Stimulated activated effector memory CD8-positive, alpha-beta T cell treated with anti-CD3 and anti-CD28 coated beads, Interleukin-12 subunit alpha, Interleukin-12 subunit beta, amount 100 ng/mL, for 72 hours (primary cell): ENCODE measurements around the gene SMR3B.

Experiments used
- ATAC-seq: fragments of 150-1000 bp; cut with Tn5 transposase; 2 replicates; pipeline ENCODE4 v1.10.0; 2021
- DNase-seq, 2 donors: peaks; one replicate each; pipeline ENCODE4 v3.0.0; 2021 to 2022; ENCODE audit warnings: low spot score in 2 of 2
- H3K27ac Mint-ChIP-seq: one replicate; pipeline ENCODE4 v1.8.0; 2022; ENCODE audit warnings: mild to moderate bottlenecking, mixed read lengths
- H3K36me3 Mint-ChIP-seq: one replicate; pipeline ENCODE4 v1.8.0; 2022; ENCODE audit warnings: mild to moderate bottlenecking, mixed read lengths
- H3K4me1 Mint-ChIP-seq: one replicate; pipeline ENCODE4 v1.8.0; 2022; ENCODE audit warnings: mixed read lengths
- H3K4me3 Mint-ChIP-seq: one replicate; pipeline ENCODE4 v1.8.0; 2022; ENCODE audit warnings: mild to moderate bottlenecking, mixed read lengths
- H3K9me3 Mint-ChIP-seq: one replicate; pipeline ENCODE4 v1.8.0; 2022; ENCODE audit warnings: mixed read lengths

Gene SMR3B

GRCh38 chr4:70382691-70383181, at the start of gene SMR3B:
Gene SMR3B (plus strand): TSS chr4:70383131. CDS start chr4:70384511, 1,380 bp downstream.
- H3K9me3 Mint-ChIP-seq, result peaks cover 4% of the 10 kb centered on the region
- no peak within 1 kb of the TSS for H3K4me3 Mint-ChIP-seq
- H3K4me1 Mint-ChIP-seq, result no peaks in the 10 kb centered on the region
- H3K36me3 Mint-ChIP-seq, result no peaks in the 10 kb centered on the region
- DNase-seq (no peak), ATAC-seq (no peak)
- H3K27ac Mint-ChIP-seq, result no peak within 1 kb of the TSS

GRCh38 chr4:70334681-70335080, 48.2 kb upstream of the SMR3B start, which contains the start of gene CABS1:
Gene CABS1 (plus strand): TSS chr4:70334981. CDS start chr4:70335040, 59 bp downstream.
- DNase-seq (no peak), ATAC-seq (no peak)
- H3K9me3 Mint-ChIP-seq, result peaks cover 4% of the 10 kb centered on the region
- no peaks in the 10 kb centered on the region for H3K36me3 Mint-ChIP-seq
- no peaks in the 10 kb centered on the region for H3K4me1 Mint-ChIP-seq
- no peak within 1 kb of the TSS for H3K27ac Mint-ChIP-seq
- no peak within 1 kb of the TSS for H3K4me3 Mint-ChIP-seq

- no peak for DNase-seq
- Mint-ChIP-seq H3K27ac (no peak overlapping the region), H3K4me1 (no peaks in the 10 kb centered on the region), H3K4me3 (no peak overlapping the region), H3K36me3 (no peaks in the 10 kb centered on the region), H3K9me3 (peaks cover 4% of the 10 kb centered on the region)
- no peak for ATAC-seq
These were observed 46.9 kb upstream of the SMR3B start for GRCh38 chr4:70336043-70336442.

GRCh38 chr4:70337886-70338420, 45.0 kb upstream of the SMR3B start:
- Mint-ChIP-seq H3K4me1 (no peaks in the 10 kb centered on the region), H3K4me3 (no peak overlapping the region), H3K27ac (no peak overlapping the region), H3K9me3 (peaks cover 6% of the 10 kb centered on the region), H3K36me3 (no peaks in the 10 kb centered on the region)
- ATAC-seq (no peak), DNase-seq (no peak)

- no peaks in the 10 kb centered on the region for H3K36me3 Mint-ChIP-seq
These were observed 26.7 kb upstream of the SMR3B start for GRCh38 chr4:70356185-70356584.

GRCh38 chr4:70359115-70359661, 23.7 kb upstream of the SMR3B start:
- H3K4me1 Mint-ChIP-seq, result no peaks in the 10 kb centered on the region

More at GRCh38 chr4:70356185-70356584, 26.7 kb upstream of the SMR3B start:
- Mint-ChIP-seq H3K4me1 (no peaks in the 10 kb centered on the region), H3K9me3 (peaks cover 3% of the 10 kb centered on the region), H3K4me3 (no peak overlapping the region), H3K27ac (no peak overlapping the region)
- ATAC-seq (no peak), DNase-seq (no peak)

GRCh38 chr4:70360460-70360859, 22.5 kb upstream of the SMR3B start, which contains the start of gene SMR3A:
Gene SMR3A (plus strand): TSS chr4:70360760. CDS start chr4:70362116, 1,356 bp downstream.
- H3K36me3 Mint-ChIP-seq, result no peaks in the 10 kb centered on the region
- H3K4me1 Mint-ChIP-seq, result no peaks in the 10 kb centered on the region
- DNase-seq, result no peak
- ATAC-seq, result no peak
- H3K4me3 Mint-ChIP-seq, result no peak within 1 kb of the TSS
- no peak within 1 kb of the TSS for H3K27ac Mint-ChIP-seq
- peaks cover 3% of the 10 kb centered on the region for H3K9me3 Mint-ChIP-seq

More at GRCh38 chr4:70359115-70359661, 23.7 kb upstream of the SMR3B start:
- no peak for ATAC-seq
- Mint-ChIP-seq H3K4me3 (no peak overlapping the region), H3K9me3 (peaks cover 3% of the 10 kb centered on the region), H3K27ac (no peak overlapping the region), H3K36me3 (no peaks in the 10 kb centered on the region)
- no peak for DNase-seq

GRCh38 chr4:70364002-70364401, 18.9 kb upstream of the SMR3B start:
- Mint-ChIP-seq H3K4me3 (no peak overlapping the region), H3K36me3 (no peaks in the 10 kb centered on the region), H3K9me3 (peaks cover 3% of the 10 kb centered on the region), H3K27ac (no peak overlapping the region), H3K4me1 (no peaks in the 10 kb centered on the region)
- no peak for ATAC-seq
- DNase-seq, result no peak

GRCh38 chr4:70365479-70365878, 17.5 kb upstream of the SMR3B start:
- ATAC-seq, result no peak

GRCh38 chr4:70367813-70368212, 15.1 kb upstream of the SMR3B start:
- Mint-ChIP-seq H3K4me1 (no peaks in the 10 kb centered on the region), H3K9me3 (no peaks in the 10 kb centered on the region), H3K27ac (no peak overlapping the region), H3K4me3 (no peak overlapping the region), H3K36me3 (no peaks in the 10 kb centered on the region)
- DNase-seq, result no peak
- ATAC-seq, result no peak

More at GRCh38 chr4:70365479-70365878, 17.5 kb upstream of the SMR3B start:
- Mint-ChIP-seq H3K4me3 (no peak overlapping the region), H3K36me3 (no peaks in the 10 kb centered on the region), H3K9me3 (no peaks in the 10 kb centered on the region), H3K4me1 (no peaks in the 10 kb centered on the region), H3K27ac (no peak overlapping the region)
- no peak for DNase-seq

- no peaks in the 10 kb centered on the region for H3K9me3 Mint-ChIP-seq
- H3K36me3 Mint-ChIP-seq, result no peaks in the 10 kb centered on the region
- H3K4me1 Mint-ChIP-seq, result no peaks in the 10 kb centered on the region
- DNase-seq (no peak), ATAC-seq (no peak)
- H3K27ac Mint-ChIP-seq, result no peak overlapping the region
- H3K4me3 Mint-ChIP-seq, result no peak overlapping the region
These were observed 10.9 kb upstream of the SMR3B start for GRCh38 chr4:70371987-70372386.

GRCh38 chr4:70372760-70373159, 10.2 kb upstream of the SMR3B start:
- no peak overlapping the region for H3K4me3 Mint-ChIP-seq
- DNase-seq (no peak), ATAC-seq (no peak)
- H3K4me1 Mint-ChIP-seq, result no peaks in the 10 kb centered on the region
- H3K36me3 Mint-ChIP-seq, result no peaks in the 10 kb centered on the region
- no peak overlapping the region for H3K27ac Mint-ChIP-seq
- no peaks in the 10 kb centered on the region for H3K9me3 Mint-ChIP-seq

- Mint-ChIP-seq H3K36me3 (no peaks in the 10 kb centered on the region), H3K27ac (no peak overlapping the region), H3K9me3 (no peaks in the 10 kb centered on the region), H3K4me3 (no peak overlapping the region), H3K4me1 (no peaks in the 10 kb centered on the region)
- no peak for DNase-seq
- no peak for ATAC-seq
These were observed 2.4 kb upstream of the SMR3B start for GRCh38 chr4:70380578-70380977.

- H3K4me1 Mint-ChIP-seq, result no peaks in the 10 kb centered on the region
- no peaks in the 10 kb centered on the region for H3K36me3 Mint-ChIP-seq
- DNase-seq (no peak), ATAC-seq (no peak)
- no peak overlapping the region for H3K27ac Mint-ChIP-seq
- peaks cover 1% of the 10 kb centered on the region for H3K9me3 Mint-ChIP-seq
- H3K4me3 Mint-ChIP-seq, result no peak overlapping the region
These were observed 9.3 kb downstream of the SMR3B start for GRCh38 chr4:70392057-70392776.

- ATAC-seq (no peak), DNase-seq (no peak)
- no peaks in the 10 kb centered on the region for H3K36me3 Mint-ChIP-seq
- H3K9me3 Mint-ChIP-seq, result no peaks in the 10 kb centered on the region
- H3K4me1 Mint-ChIP-seq, result no peaks in the 10 kb centered on the region
- H3K4me3 Mint-ChIP-seq, result no peak within 1 kb of the TSS
- no peak within 1 kb of the TSS for H3K27ac Mint-ChIP-seq
These were observed 14.6 kb downstream of the SMR3B start, which contains the start of gene OPRPN for GRCh38 chr4:70397580-70397979. Gene OPRPN (plus strand): TSS chr4:70397940. CDS start chr4:70399286, 1,346 bp downstream.

- H3K9me3 Mint-ChIP-seq, result no peaks in the 10 kb centered on the region
- no peak for DNase-seq
- no peak overlapping the region for H3K27ac Mint-ChIP-seq
- ATAC-seq, result no peak
- H3K36me3 Mint-ChIP-seq, result no peaks in the 10 kb centered on the region
- no peak overlapping the region for H3K4me3 Mint-ChIP-seq
- no peaks in the 10 kb centered on the region for H3K4me1 Mint-ChIP-seq
These were observed 16.4 kb downstream of the SMR3B start for GRCh38 chr4:70399319-70399718.
